Sciatic nerve (tissue), 2 donors: ENCODE results near the gene MCOLN3. TPM values are rescaled to one million over a fixed set of nuclear protein-coding genes. Genes with fewer than 3 reads are reported as not detected.
"Not testable (repeated sequence)": the region's sequence is repeated elsewhere in the genome, so short reads cannot be mapped to it uniquely, and the experiment has no call there.

Source experiments
- ATAC-seq: fragments of 200-7000 bp; cut with Tn5 transposase; one replicate; pipeline ENCODE4 v1.9.1; 2020; ENCODE audit warnings: mild to moderate bottlenecking, moderate library complexity
- DNase-seq: peaks from one replicate; pipeline ENCODE4 v3.0.0-alpha.2; 2020; ENCODE audit warnings: low spot score
- intact Hi-C: fragments of 100-400 bp; cut with DNase I; formaldehyde crosslinking; loops from one replicate; pipeline ENCODE4 v1.14.2; 2022
- total RNA-seq: library from RNA; stranded (reverse); fragmentation: NEBNext Ultra II Directional; extraction: Animal tissue kit (Norgen Biotek cat#: 25700); gene quantifications from one replicate; pipeline ENCODE4 v1.2.1, GENCODE V29; 2021
- donor health status: DM: no; HTN: no; CAD: no.
- donor health status: DM: no; HTN: no; CAD: no.

The MCOLN3 gene
- total RNA-seq, 1 donor from 2014 or later, result 11.2 TPM

GRCh38 chr1:85054664-85055063 lies 6.4 kb upstream of the MCOLN3 start:
- no peak for DNase-seq
- intact Hi-C loops, result no loop called here
- ATAC-seq, result no peak

DNA sequence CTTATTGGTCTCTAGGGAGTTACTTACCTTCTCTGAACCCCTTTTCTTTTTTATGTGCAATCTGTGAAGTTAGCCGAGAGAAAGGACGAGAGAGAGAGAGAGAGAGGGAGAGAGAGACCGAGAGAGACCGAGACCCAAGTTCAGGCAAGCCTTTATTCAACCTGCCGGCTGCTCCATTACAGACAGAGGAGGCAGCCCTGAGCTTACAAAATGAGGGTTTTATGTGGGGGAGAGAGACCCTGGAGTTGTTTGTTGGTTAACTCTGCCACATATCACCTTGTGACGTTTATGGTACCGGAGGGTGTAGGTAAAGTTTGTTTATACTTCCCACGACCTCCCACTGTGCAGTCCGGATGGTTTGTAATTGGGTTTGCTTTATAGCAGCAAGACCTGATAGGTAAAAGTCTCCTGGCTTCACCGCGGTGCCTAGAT lies 1.5 kb upstream of the MCOLN3 start:
- DNase-seq (no peak), ATAC-seq (no peak)
- intact Hi-C loops, result no loop called here

- intact Hi-C loops, result no loop called here
- DNase-seq (peak; percentile 52), ATAC-seq (peak; percentile 42)
These were observed 616 bp downstream of the MCOLN3 start for GRCh38 chr1:85047472-85048295.

GRCh38 chr1:85047144-85047471 lies 1.2 kb downstream of the MCOLN3 start:
- DNase-seq, result no peak
- intact Hi-C loops, result no loop called here
- ATAC-seq, result no peak

DNA sequence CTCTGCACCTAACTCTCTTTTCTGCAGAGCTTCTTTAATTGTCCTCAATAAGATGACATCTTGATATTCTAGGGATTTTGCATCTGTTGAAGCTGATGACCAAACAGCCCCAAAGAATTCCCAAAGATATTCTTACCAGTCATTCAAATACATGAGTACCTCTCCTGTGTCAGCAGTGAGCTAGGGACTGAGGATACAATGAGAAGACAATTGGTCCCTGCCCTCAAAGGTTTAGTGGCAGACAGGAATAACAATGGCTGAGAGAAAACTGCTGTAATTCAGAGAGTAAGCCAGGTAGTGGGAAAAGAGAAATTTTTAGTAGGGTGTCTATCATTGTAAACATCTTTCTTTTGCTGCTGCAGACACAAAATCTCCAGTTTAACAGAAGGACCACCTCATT lies 5.9 kb downstream of the MCOLN3 start:
- intact Hi-C loops, result no loop called here
- no peak for DNase-seq
- no peak for ATAC-seq

DNA sequence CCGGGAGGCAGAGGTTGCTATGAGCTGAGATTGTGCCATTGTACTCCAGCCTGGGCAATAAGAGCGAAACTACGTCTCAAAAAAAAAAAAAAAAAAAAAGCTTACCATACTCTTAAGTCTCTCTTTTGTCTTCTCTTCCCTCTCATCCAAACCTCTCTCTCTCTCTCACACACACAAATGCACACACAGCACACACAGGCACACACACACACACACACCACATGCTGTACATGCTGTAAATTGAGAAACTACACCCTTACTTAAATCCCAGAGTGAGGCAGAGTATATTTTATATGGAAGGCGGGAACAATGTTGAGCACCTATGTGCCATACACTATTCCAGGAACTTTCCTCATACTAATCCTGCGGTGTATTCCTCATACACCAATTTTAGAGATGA lies 6.5 kb downstream of the MCOLN3 start:
- intact Hi-C loops, result no loop called here
- ATAC-seq (no peak), DNase-seq (no peak)

DNA sequence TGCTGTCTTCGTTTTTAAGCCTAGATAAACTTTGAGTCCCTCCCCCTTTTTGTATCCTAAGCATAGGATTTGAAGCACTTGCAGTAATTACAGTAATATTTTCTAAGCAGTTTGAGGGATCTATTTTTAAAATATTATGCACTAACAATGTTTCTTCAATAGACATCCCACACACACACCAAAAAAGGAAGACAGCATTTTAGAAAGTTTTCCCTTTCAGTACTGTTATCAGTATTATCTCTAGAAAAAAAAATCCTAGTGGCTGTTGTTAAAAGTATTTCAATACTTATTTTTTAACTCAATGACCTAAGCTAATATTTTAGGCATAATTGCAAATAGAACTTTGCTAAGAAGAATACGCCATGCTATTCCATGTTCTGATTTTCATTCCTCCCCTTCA lies 15.1 kb downstream of the MCOLN3 start:
- intact Hi-C loops, result no loop called here
- no peak for ATAC-seq
- no peak for DNase-seq

DNA sequence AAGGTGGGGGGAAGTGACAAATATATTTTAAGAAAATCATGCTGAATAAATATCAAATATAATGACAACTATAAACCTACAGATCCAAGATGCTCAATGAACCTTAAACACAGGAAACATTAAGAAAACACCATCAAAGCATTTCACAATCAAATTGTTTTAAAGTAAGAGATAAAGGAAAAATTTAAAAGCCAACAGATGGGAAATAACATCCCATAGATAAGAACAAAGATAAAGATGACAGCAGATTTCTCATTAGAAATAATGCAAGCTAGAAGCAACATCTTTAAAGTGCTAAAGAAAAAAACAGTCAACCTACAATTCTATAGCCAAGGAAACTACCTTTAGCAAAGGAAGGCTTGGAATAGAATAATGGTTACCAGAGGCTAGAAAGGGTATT lies 17.8 kb downstream of the MCOLN3 start:
- ATAC-seq (no peak), DNase-seq (no peak)
- intact Hi-C loops, result no loop called here

DNA sequence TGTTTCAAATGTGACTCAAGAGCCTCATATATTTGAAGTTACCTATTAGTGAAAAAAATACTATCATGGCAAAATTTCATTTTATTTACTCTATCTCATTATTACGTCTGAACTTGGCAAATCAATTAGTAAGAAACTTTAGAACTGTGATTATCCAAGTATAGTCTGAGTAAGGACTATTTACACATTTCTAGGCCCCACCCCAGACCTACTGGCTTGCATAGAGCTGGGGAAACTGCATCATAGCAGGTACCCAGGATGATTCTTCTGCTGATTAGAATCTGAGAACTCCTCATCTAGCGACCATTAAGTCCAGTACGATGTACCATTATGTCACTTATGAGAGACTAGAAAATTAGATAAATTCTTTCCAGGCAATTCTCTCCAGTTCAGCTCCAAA lies 20.1 kb downstream of the MCOLN3 start:
- DNase-seq, result no peak
- intact Hi-C loops, result no loop called here
- ATAC-seq, result no peak

- no peak for DNase-seq
- peak; percentile 65 for ATAC-seq
- intact Hi-C loops, result no loop called here
These were observed 20.9 kb downstream of the MCOLN3 start for GRCh38 chr1:85027242-85027983.

GRCh38 chr1:85025940-85026339 lies 22.4 kb downstream of the MCOLN3 start:
- no peak for DNase-seq
- intact Hi-C loops, result no loop called here
- no peak for ATAC-seq

- intact Hi-C loops, result no loop called here
- DNase-seq (no peak), ATAC-seq (no peak)
These were observed 23.6 kb downstream of the MCOLN3 start for GRCh38 chr1:85024736-85025135.

GRCh38 chr1:85022700-85023099 lies 25.6 kb downstream of the MCOLN3 start:
- intact Hi-C loops, result no loop called here
- DNase-seq (no peak), ATAC-seq (no peak)

DNA sequence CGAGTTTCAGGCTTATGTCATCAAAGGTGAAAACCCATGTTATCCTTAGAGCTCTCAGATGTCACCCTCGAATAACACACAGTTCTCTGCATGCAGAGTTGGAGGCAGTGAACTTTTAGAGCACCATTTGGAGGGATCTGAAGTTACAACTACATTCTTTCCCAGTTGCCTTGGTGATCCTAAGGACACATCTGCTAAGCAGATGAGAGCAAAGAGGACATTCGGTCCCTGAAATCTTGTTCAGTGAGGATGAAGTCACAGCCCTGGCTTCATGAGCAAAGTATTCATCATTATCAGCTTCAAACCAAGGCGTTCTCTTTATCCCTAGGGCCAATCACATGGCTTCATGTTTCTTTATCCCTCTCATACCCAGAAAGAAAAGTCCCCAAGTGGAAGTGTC lies 28.3 kb downstream of the MCOLN3 start:
- intact Hi-C loops, result no loop called here
- DNase-seq (no peak), ATAC-seq (peak; percentile 76)

- ATAC-seq, result no peak
- no peak for DNase-seq
- intact Hi-C loops, result no loop called here
These were observed 32.5 kb downstream of the MCOLN3 start for GRCh38 chr1:85015826-85016225.

DNA sequence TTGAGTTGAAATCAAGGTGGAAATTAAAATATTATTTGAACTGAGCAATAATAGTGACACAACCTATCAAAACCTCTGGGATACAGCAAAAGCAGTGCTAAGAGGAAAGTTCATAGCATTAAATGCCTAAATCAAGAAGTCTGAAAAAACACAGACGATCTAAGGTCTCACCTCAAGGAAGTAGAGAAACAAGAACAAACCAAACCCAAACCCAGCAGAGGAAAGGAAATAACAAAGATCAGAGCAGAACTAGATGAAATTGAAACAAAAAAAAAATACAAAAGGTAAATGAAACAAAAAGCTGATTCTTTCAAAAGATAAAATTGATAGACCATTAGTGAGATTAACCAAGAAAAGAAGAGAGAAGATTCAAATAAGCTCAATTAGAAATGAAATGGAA lies 42.7 kb downstream of the MCOLN3 start:
- intact Hi-C loops, ATAC-seq, DNase-seq: not testable (repeated sequence)

- DNase-seq, result no peak
- intact Hi-C loops, result no loop called here
- no peak for ATAC-seq
These were observed 46.6 kb downstream of the MCOLN3 start for GRCh38 chr1:85001742-85002141.

- ATAC-seq (no peak), DNase-seq (no peak)
- intact Hi-C loops, result no loop called here
These were observed 49.5 kb downstream of the MCOLN3 start for GRCh38 chr1:84998642-84999280.

DNA sequence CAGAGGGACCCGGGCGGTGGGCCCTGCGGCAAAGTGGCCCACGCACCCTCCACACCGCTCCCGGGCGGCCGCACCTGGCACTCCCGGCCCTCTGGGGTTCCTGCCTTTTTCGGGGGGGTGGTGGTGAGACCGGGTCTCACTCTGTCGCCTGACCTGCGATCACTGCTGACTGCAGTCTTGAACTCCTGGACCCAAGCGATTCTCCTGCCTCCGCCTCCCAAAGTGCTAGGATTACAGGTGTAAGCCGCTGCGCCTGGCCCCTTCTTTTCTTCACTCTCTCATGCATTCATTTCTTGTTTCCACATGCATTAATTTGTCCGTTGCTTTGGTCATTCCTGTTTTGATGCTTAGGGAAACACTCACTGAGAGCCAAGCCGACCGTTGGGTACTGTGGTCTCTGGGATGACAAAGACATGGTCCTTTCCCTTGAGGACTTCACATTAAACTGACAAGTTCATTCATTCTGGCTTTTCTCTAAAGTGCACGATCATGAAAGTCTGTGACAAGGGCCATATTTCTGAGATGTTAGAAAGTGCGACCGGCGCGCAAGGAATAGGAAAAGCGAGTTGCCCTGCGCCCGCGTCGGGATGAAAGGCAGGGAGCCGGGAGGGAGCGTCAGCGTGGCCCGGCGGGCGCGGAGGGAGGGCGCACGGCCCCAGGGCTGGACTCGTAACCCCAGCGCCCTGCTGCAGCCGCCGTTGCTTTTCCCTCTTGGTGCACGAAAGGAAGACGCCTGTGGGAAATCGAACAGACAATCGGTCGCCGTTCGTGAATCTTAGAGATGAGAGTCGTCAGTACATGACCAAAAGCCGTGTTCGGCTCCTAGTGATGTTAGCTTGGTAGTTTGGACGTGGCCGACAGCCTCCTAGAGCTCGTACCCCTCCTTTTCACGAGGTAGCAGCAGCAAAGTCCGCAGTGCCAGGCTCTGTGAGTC lies 50.4 kb downstream of the MCOLN3 start:
- intact Hi-C loops, result no loop called here
- ATAC-seq (peak; percentile 54), DNase-seq (no peak)
